HepG2 (cell line): ENCODE data around the gene CDS1. TPM values are rescaled to one million over a fixed set of nuclear protein-coding genes. Genes with fewer than 3 reads are reported as not detected.
A peak's percentile ranks its signal among the peaks of the same experiment; 100 is the strongest.
"Not testable (repeated sequence)": the region's sequence is repeated elsewhere in the genome, so short reads cannot be mapped to it uniquely, and the experiment has no call there.

Experiments used
- ATAC-seq: fragments of 200-7000 bp; cut with Tn5 transposase; 3 replicates; pipeline ENCODE4 v1.9.1; 2020; ENCODE audit warnings: mild to moderate bottlenecking, moderate library complexity
- BruUV-seq: library from RNA; stranded (reverse); fragments of 400-500 nt; replicated peaks from 2 replicates; lab custom pipeline; 2021; lab: Mats Ljungman, UMichigan
- CTCF ChIA-PET: fragments of 300-600 bp; formaldehyde crosslinking; extraction: SDS; loops from one replicate; lab custom pipeline; 2021; ENCODE audit warnings: low total read pairs, inconsistent platforms, low intra/inter-chr PET ratio; lab: Yijun Ruan, JAX
- POLR2A ChIA-PET: fragments of 350-600 bp; sonication (Branson Sonifier 250); formaldehyde crosslinking; loops from one replicate; lab custom pipeline; 2020; ENCODE audit warnings: antibody characterized with exemption, inconsistent platforms; lab: Yijun Ruan, JAX
- DNase-seq: peaks from one replicate; pipeline ENCODE4 v3.0.0-alpha.2; 2015; ENCODE audit warnings: low spot score
- FAIRE-seq: peaks from 3 replicates; lab custom pipeline; 2011; peaks lifted over from hg19 to GRCh38; lab: Jason Lieb, UNC
- H2AFZ ChIP-seq: one replicate; pipeline ENCODE4 v1.6.1; 2011; ENCODE audit warnings: low read length, inconsistent platforms
- H3K27ac ChIP-seq: fragments of 300-600 bp; 3 replicates; pipeline ENCODE4 v1.8.0; 2011; ENCODE audit warnings: mixed run types, mild to moderate bottlenecking, mixed read lengths, low read length, inconsistent platforms; ENCODE audit not compliant: insufficient read depth; ENCODE audit errors: extremely low read length
- H3K27me3 ChIP-seq, 2 experiments: fragments of 200-600 bp in 1 of 2; 2 replicates in 1 of 2; 3 replicates in 1 of 2; pipeline versions ENCODE4 v1.6.0 to v1.8.0; 2011; ENCODE audit warnings: low read length in 2 of 2, mild to moderate bottlenecking in 2 of 2, moderate library complexity in 2 of 2, inconsistent platforms in 1 of 2; ENCODE audit not compliant: insufficient read depth in 2 of 2, control insufficient read depth in 1 of 2
- H3K36me3 ChIP-seq, 2 experiments: fragments of 200-600 bp in 1 of 2; replicated peaks in 1 of 2; 2 replicates in 1 of 2; 3 replicates in 1 of 2; pipeline versions ENCODE4 v1.5.1 to v1.8.0; 2011; ENCODE audit warnings: low read length in 2 of 2, inconsistent platforms in 1 of 2; ENCODE audit not compliant: insufficient read depth in 2 of 2, control insufficient read depth in 1 of 2
- H3K4me1 ChIP-seq: 2 replicates; pipeline ENCODE4 v1.5.1; 2012; ENCODE audit warnings: low read length, inconsistent platforms; ENCODE audit not compliant: insufficient read depth
- H3K4me2 ChIP-seq: 2 replicates; pipeline ENCODE4 v1.6.0; 2011; ENCODE audit warnings: low read depth, low read length, inconsistent platforms
- H3K4me3 ChIP-seq, 3 experiments: fragments of 200-600 bp in 1 of 3; sonication (generic), shearing (Covaris generic) in 1 of 3; replicated peaks in 1 of 3; 2 replicates each; pipeline ENCODE4 v1.5.1; 2011 to 2016; ENCODE audit warnings: low read length in 3 of 3, inconsistent platforms in 2 of 3, low read depth in 2 of 3, mild to moderate bottlenecking in 2 of 3, control low read depth in 1 of 3, mixed read lengths in 1 of 3; ENCODE audit not compliant: insufficient read depth in 1 of 3
- H3K79me2 ChIP-seq: one replicate; pipeline ENCODE4 v1.6.1; 2011; ENCODE audit warnings: low read length, inconsistent platforms; ENCODE audit not compliant: insufficient read depth
- H3K9ac ChIP-seq: 2 replicates; pipeline ENCODE4 v1.6.0; 2011; ENCODE audit warnings: mild to moderate bottlenecking, low read depth, low read length, inconsistent platforms; ENCODE audit not compliant: insufficient read depth
- H3K9me3 ChIP-seq: 2 replicates; pipeline ENCODE4 v1.5.1; 2012; ENCODE audit warnings: mild to moderate bottlenecking, low read length
- H4K20me1 ChIP-seq: 2 replicates; pipeline ENCODE4 v1.6.0; 2011; ENCODE audit warnings: inconsistent platforms, mild to moderate bottlenecking, low read length, moderate library complexity; ENCODE audit not compliant: insufficient read depth
- CEBPB ChIP-seq: IDR thresholded peaks from 2 replicates; pipeline ENCODE4 v1.6.1; 2011; ENCODE audit warnings: low read depth, low read length, improper control_type of control experiment, borderline replicate concordance
- ZFP41 ChIP-seq: sonication (generic); formaldehyde crosslinking; IDR thresholded peaks from 2 replicates; pipeline ENCODE4 v1.4.0; 2020; ENCODE audit warnings: mild to moderate bottlenecking, missing genetic modification reagents, borderline replicate concordance
- WGBS: methylation state at CpG from one replicate; pipeline ENCODE4 v1.1.6; 2017; ENCODE audit warnings: low lambda C conversion rate; 5-methylcytosine and 5-hydroxymethylcytosine counted together
- in situ Hi-C: cut with HindIII; loops from 2 replicates; pipeline ENCODE4 v1.10.0; 2017; ENCODE audit warnings: low pct_unique_long_range_greater_than_20kb; ENCODE audit not compliant: extremely low pct_ligation_motif_present
- intact Hi-C: fragments of 100-400 bp; cut with micrococcal nuclease; formaldehyde crosslinking; loops from one replicate; pipeline ENCODE4 v1.10.0; 2022; ENCODE audit not compliant: unreplicated experiment
- polyA plus RNA-seq, 8 experiments: library from polyadenylated mRNA; depleted of rRNA in 3 of 8; stranded (reverse) in 7 of 8; unstranded in 1 of 8; fragments of >200 nt; fragmentation: Illumina TruSeq in 4 of 8; extraction: Trizol in 4 of 8; gene quantifications; 2 replicates each; pipeline versions ENCODE4 v1.2.1 to v1.2.3, GENCODE V29; 2011 to 2016; ENCODE audit warnings: low read depth in 4 of 8, missing spikeins in 1 of 8, mixed read lengths in 1 of 8; ENCODE audit not compliant: insufficient read depth in 1 of 8
- total RNA-seq, 5 experiments: library from RNA; depleted of rRNA; stranded (reverse); fragments of >200 nt; fragmentation: Illumina TruSeq; extraction: Trizol; gene quantifications; 2 replicates each; pipeline ENCODE4 v1.2.3, GENCODE V29; 2016; ENCODE audit warnings: low read depth in 1 of 5

The CDS1 gene
- total and polyA plus RNA-seq, 2 of the 13 experiments (the other 11 are each of a cell fraction or from before 2014, with no cell fraction given), result 2.1 to 3.2 TPM

DNA sequence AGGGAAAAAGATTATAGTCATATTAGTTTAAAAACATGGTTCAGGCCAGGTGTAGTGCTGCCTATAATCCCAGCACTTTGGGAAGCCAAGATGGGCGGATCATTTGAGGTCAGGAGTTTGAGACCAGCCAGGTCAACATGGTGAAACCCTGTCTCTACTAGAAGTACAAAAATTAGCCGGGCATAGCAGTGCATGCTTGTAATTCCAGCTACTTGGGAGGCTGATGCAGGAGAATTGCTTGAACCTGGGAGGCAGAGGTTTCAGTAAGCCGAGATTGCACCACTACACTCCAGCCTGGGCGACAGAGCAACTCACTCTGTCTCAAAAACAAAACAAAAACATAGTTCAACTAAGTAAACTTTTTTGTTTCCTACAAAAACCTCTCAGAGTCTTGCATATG, 99.7 kb downstream of the CDS1 start:
- H2AFZ ChIP-seq, H4K20me1 ChIP-seq, POLR2A ChIA-PET, FAIRE-seq, H3K9me3 ChIP-seq, H3K27me3 ChIP-seq, CTCF ChIA-PET, in situ Hi-C loops, DNase-seq, ATAC-seq, BruUV-seq, H3K9ac ChIP-seq, H3K4me2 ChIP-seq, H3K79me2 ChIP-seq, H3K4me3 ChIP-seq: not testable (repeated sequence)
- 88% methylated on average over 4 of the region's 4 CpGs for WGBS
- peak overlapping the region; percentile 45 for H3K27ac ChIP-seq
- peaks cover 24% of the 10 kb centered on the region for H3K4me1 ChIP-seq
- H3K36me3 ChIP-seq, result peaks cover 9 to 34% of the 10 kb centered on the region in 2 experiments; a peak in 4 of 5 replicates
- intact Hi-C loops, result loop anchor here (5.0 kb wide), 1 partner anchor 100 kb away; the partner anchor contains the start of gene CDS1

- CTCF ChIA-PET, result no interaction called here
- H2AFZ ChIP-seq, result no peak overlapping the region
- no peak overlapping the region for H3K9ac ChIP-seq
- 99% methylated on average over 7 of the region's 7 CpGs for WGBS
- H3K4me1 ChIP-seq, result peaks cover 24% of the 10 kb centered on the region
- no peaks in the 10 kb centered on the region for H3K9me3 ChIP-seq
- H4K20me1 ChIP-seq, result no peaks in the 10 kb centered on the region
- peaks cover 10 to 36% of the 10 kb centered on the region in 2 experiments; a peak in 4 of 5 replicates for H3K36me3 ChIP-seq
- FAIRE-seq (no peak), DNase-seq (no peak), ATAC-seq (no peak)
- no peak overlapping the region for H3K4me2 ChIP-seq
- in situ Hi-C loops (no loop called here), intact Hi-C loops (loop anchor here (5.0 kb wide), 1 partner anchor 101 kb away; the partner anchor contains the start of gene CDS1)
- no peaks in the 10 kb centered on the region for H3K79me2 ChIP-seq
- BruUV-seq, result no TSS peak
- POLR2A ChIA-PET, result no interaction called here
- H3K4me3 ChIP-seq, result no peak overlapping the region
- H3K27me3 ChIP-seq, result no peaks in the 10 kb centered on the region
- H3K27ac ChIP-seq, result no peak overlapping the region
- peak; percentile 14; the same call in 1 of the 2 replicates for TF ChIP-seq CEBPB
- TF ChIP-seq ZFP41 (CRISPR knock-in tag), result no peak
These were observed 100.3 kb downstream of the CDS1 start for GRCh38 chr4:84683064-84683850.
